Subcutaneous adipose tissue (tissue), 4 donors: Measurements from ENCODE around the gene INPP5A. TPM values are rescaled to one million over a fixed set of nuclear protein-coding genes. Genes with fewer than 3 reads are reported as not detected.

ENCODE experiments used
- CTCF ChIP-seq: fragments of 450-650 bp; IDR thresholded peaks from one replicate; pipeline ENCODE4 v1.5.1; 2016; ENCODE audit warnings: low read depth, mild to moderate bottlenecking, control low read depth, antibody characterized with exemption, moderate library complexity
- total RNA-seq, 4 donors: library from RNA; depleted of rRNA; stranded (reverse); fragments of >200 nt; gene quantifications; one replicate each; pipeline ENCODE4 v1.1.0, GENCODE V29; 2016

The INPP5A gene
- total RNA-seq, 4 donors from 2014 or later: 23.1 to 34.1 (median 31.6) TPM

DNA sequence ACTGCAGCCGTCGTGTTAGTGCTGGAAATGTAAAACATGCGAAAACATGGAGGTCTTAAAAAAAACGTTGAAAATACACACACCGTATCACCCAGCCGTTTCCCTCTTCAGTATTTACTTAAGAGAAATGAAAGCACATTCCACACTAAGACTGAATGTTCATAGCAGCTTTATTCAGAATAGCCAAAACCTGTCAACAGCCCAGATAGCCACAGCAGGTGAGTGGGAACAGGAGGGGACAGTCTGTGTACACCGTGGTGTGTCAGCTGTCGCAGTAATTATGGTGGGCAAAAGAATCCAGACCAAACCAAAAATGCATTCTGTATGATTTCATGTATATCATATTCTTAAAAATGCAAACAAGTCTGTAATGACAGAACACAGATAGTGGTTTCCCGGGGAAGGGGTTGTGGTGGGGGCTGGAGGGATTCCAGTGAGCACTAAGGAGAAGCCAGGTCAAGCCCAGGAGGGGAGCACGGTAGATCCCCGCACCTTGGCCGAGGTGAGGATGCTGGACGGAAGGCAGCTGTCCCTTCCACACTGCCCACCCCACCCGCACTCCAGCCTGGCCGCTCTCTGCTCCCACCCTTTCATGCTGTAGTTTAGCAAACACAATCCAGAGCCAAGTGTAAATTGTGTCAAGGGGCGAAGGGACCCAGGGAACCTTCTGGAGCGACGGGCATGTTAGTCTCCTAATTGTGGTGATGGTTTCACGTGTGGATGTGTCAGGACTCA lies 124.8 kb downstream of the INPP5A start:
- TF ChIP-seq CTCF: no peak

- no peak for TF ChIP-seq CTCF
These were observed 126.2 kb downstream of the INPP5A start for GRCh38 chr10:132663666-132664365.

DNA sequence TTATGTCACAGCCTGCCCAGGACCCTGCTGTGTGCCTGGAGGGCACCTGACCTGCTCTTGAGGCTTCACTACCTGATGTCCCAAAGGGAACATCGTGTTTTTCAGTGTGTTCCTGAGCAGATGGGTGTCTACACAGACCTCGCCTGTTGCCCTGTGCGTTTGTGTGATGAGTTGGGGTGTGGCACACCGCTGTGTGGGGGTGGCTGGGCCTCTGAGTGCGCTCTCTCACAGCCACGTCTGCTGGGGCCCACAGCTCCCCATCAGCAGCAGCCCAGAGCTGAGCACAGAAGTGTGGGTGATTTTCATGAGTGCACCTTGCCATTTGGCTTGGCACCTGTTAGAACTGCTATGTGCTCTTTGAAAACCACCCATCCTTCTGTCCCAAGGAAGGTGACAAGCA lies 126.8 kb downstream of the INPP5A start:
- TF ChIP-seq CTCF: no peak

GRCh38 chr10:132664883-132665282 lies 127.3 kb downstream of the INPP5A start:
- no peak for TF ChIP-seq CTCF

DNA sequence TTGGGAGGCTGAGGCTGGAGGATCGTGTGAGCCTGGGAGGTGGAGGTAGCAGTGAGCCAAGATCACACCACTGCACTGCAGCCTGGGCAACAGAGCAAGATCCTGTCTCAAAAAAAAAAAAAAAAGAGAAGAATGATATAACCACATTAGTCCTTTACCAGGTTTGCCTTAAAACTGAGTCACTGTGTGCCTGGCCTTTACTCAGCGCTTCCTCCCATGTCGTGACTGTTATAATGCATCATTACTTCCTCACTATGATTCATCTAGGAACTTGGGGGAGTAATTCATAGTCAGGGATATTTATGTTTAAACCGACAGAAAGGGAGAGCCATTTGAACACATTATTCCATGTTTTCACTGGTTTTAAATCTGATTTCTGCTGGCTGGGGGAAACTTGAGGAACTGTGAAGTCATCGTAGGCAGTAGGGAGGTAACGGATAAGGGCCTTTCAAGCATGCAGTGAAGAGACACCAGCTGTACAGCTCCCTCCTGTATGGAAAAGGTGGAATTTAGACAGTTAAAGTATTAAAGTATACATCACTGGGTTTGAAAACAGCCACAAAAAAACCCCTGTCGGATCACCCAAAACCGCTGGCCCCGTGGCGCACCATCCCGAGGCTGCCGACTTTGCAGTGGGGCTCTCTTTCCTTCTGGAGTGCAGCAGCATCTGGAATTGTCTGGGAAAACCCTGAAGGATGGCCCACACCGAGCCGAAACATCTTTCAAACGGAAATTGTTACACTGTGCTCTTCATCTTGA lies 128.5 kb downstream of the INPP5A start:
- no peak for TF ChIP-seq CTCF

- no peak for TF ChIP-seq CTCF
These were observed 129.2 kb downstream of the INPP5A start for GRCh38 chr10:132666705-132667341.
